Left lung (tissue), 10 donors: Measurements from ENCODE around the gene MSANTD1. TPM values are rescaled to one million over a fixed set of nuclear protein-coding genes. Genes with fewer than 3 reads are reported as not detected.
A peak's percentile ranks its signal among the peaks of the same experiment; 100 is the strongest.

Experiments used
- ATAC-seq: fragments of 200-7000 bp; cut with Tn5 transposase; one replicate; pipeline ENCODE4 v1.9.1; 2020; ENCODE audit warnings: moderate library complexity
- DNase-seq, 4 donors: peaks; one replicate each; pipeline ENCODE4 v3.0.0-alpha.2; 2013 to 2020
- H3K27ac ChIP-seq, 2 donors: fragments of 200-600 bp; sonication (generic) in 1 of 2; one replicate each; pipeline versions ENCODE4 v1.5.0 to v1.8.0; 2020 to 2021
- H3K27me3 ChIP-seq, 2 donors: fragments of 200-600 bp; sonication (generic) in 1 of 2; one replicate each; pipeline versions ENCODE4 v1.5.0 to v1.8.0; 2020 to 2021
- H3K36me3 ChIP-seq, 2 donors: fragments of 200-600 bp; sonication (generic) in 1 of 2; one replicate each; pipeline versions ENCODE4 v1.5.0 to v1.8.0; 2020 to 2021
- H3K4me1 ChIP-seq, 2 donors: fragments of 200-600 bp; one replicate each; pipeline ENCODE4 v1.8.0; 2021
- H3K4me3 ChIP-seq, 2 donors: fragments of 200-600 bp; sonication (generic) in 1 of 2; one replicate each; pipeline versions ENCODE4 v1.5.0 to v1.8.0; 2020 to 2021; ENCODE audit warnings: mild to moderate bottlenecking in 1 of 2
- H3K9me3 ChIP-seq, 2 donors: fragments of 200-600 bp; sonication (generic) in 1 of 2; one replicate each; pipeline versions ENCODE4 v1.5.0 to v1.8.0; 2020 to 2021
- CTCF ChIP-seq, 2 donors: fragments of 200-600 bp; sonication (generic) in 1 of 2; IDR thresholded peaks; one replicate each; pipeline versions ENCODE4 v1.5.0 to v1.8.0; 2021; ENCODE audit warnings: antibody characterized with exemption in 2 of 2
- intact Hi-C, 2 donors: fragments of 100-400 bp; cut with DNase I; formaldehyde crosslinking; loops; one replicate each; pipeline versions ENCODE4 v1.11.2 to v1.14.2; 2022
- polyA plus RNA-seq, 6 donors: library from polyadenylated mRNA; unstranded; fragments of 120-200 nt; gene quantifications; one replicate each; pipeline ENCODE4 v1.2.1, GENCODE V29; 2013; ENCODE audit not compliant: insufficient read length in 6 of 6
- total RNA-seq, 2 donors: library from RNA; stranded (reverse); fragmentation: NEBNext Ultra II Directional; extraction: Animal tissue kit (Norgen Biotek cat#: 25700); gene quantifications; one replicate each; pipeline ENCODE4 v1.2.1, GENCODE V29; 2021
- donor health status: DM: no; HTN: yes; CAD: no.
- donor health status: DM: no; HTN: no; CAD: no.

Gene MSANTD1
- total and polyA plus RNA-seq, 8 donors = 0.54 to 1.4 (median 1.0) TPM

GRCh38 chr4:3220476-3221183, 28.3 kb upstream of the MSANTD1 start:
- H3K27ac ChIP-seq = no peak overlapping the region
- H3K4me1 ChIP-seq = peaks cover 0 to 14% of the 10 kb centered on the region in 2 donors
- intact Hi-C loops = no loop called here
- peaks cover 0 to 100% of the 10 kb centered on the region in 2 donors for H3K36me3 ChIP-seq
- H3K27me3 ChIP-seq = no peaks in the 10 kb centered on the region
- no peaks in the 10 kb centered on the region for H3K9me3 ChIP-seq
- H3K4me3 ChIP-seq = no peak overlapping the region
- ATAC-seq (no peak), DNase-seq (peak in 1 of 4 donors; percentile 25)
- TF ChIP-seq CTCF (IDR thresholded peaks at IDR 0.05) = no peak

GRCh38 chr4:3221184-3221494, 27.8 kb upstream of the MSANTD1 start:
- Histone ChIP-seq H3K27ac (no peak overlapping the region), H3K4me1 (peaks cover 0 to 18% of the 10 kb centered on the region in 2 donors), H3K36me3 (peaks cover 0 to 100% of the 10 kb centered on the region in 2 donors), H3K27me3 (no peaks in the 10 kb centered on the region), H3K9me3 (no peaks in the 10 kb centered on the region), H3K4me3 (no peak overlapping the region)
- TF ChIP-seq CTCF (IDR thresholded peaks at IDR 0.05) = no peak
- DNase-seq (peak in 1 of 4 donors; percentile 13), ATAC-seq (no peak)
- intact Hi-C loops = no loop called here

GRCh38 chr4:3221996-3222395, 27.0 kb upstream of the MSANTD1 start:
- H3K9me3 ChIP-seq = no peaks in the 10 kb centered on the region
- H3K36me3 ChIP-seq = peaks cover 0 to 96% of the 10 kb centered on the region in 2 donors
- no peak overlapping the region for H3K4me3 ChIP-seq
- ATAC-seq (no peak), DNase-seq (peak in 2 of 4 donors; percentile 10 to 37)
- no peak for TF ChIP-seq CTCF (IDR thresholded peaks at IDR 0.05)
- intact Hi-C loops = no loop called here
- no peaks in the 10 kb centered on the region for H3K27me3 ChIP-seq
- no peak overlapping the region for H3K27ac ChIP-seq
- peaks cover 0 to 27% of the 10 kb centered on the region in 2 donors for H3K4me1 ChIP-seq

GRCh38 chr4:3223346-3223745, 25.6 kb upstream of the MSANTD1 start:
- DNase-seq (peak in 1 of 4 donors; percentile 42), ATAC-seq (no peak)
- H3K27ac ChIP-seq = no peak overlapping the region
- intact Hi-C loops = no loop called here
- peaks cover 0 to 91% of the 10 kb centered on the region in 2 donors for H3K36me3 ChIP-seq
- TF ChIP-seq CTCF (IDR thresholded peaks at IDR 0.05) = no peak
- peaks cover 0 to 28% of the 10 kb centered on the region in 2 donors for H3K4me1 ChIP-seq
- H3K9me3 ChIP-seq = no peaks in the 10 kb centered on the region
- no peaks in the 10 kb centered on the region for H3K27me3 ChIP-seq
- H3K4me3 ChIP-seq = no peak overlapping the region

GRCh38 chr4:3223956-3224748, 24.8 kb upstream of the MSANTD1 start:
- H3K4me1 ChIP-seq = peaks cover 0 to 28% of the 10 kb centered on the region in 2 donors

More at GRCh38 chr4:3223956-3224748, 24.8 kb upstream of the MSANTD1 start:
- no peak for TF ChIP-seq CTCF (IDR thresholded peaks at IDR 0.05)
- ATAC-seq (no peak), DNase-seq (peak in 1 of 4 donors; percentile 43)
- Histone ChIP-seq H3K9me3 (no peaks in the 10 kb centered on the region), H3K36me3 (peaks cover 0 to 91% of the 10 kb centered on the region in 2 donors), H3K27ac (no peak overlapping the region), H3K27me3 (no peaks in the 10 kb centered on the region), H3K4me3 (no peak overlapping the region)
- intact Hi-C loops = no loop called here
